Upper lobe of right lung (tissue), 1 donor: ENCODE measurements around the gene SMAP2. TPM values are rescaled to one million over a fixed set of nuclear protein-coding genes. Genes with fewer than 3 reads are reported as not detected.

ENCODE experiments used
- ATAC-seq: fragments of 200-7000 bp; cut with Tn5 transposase; one replicate; pipeline ENCODE4 v1.9.1; 2020; ENCODE audit warnings: mild to moderate bottlenecking, moderate library complexity
- DNase-seq: peaks from one replicate; pipeline ENCODE4 v3.0.0-alpha.2; 2020
- H3K27ac ChIP-seq: fragments of 200-600 bp; one replicate; pipeline ENCODE4 v1.8.0; 2022
- H3K27me3 ChIP-seq: fragments of 200-600 bp; one replicate; pipeline ENCODE4 v1.8.0; 2022; ENCODE audit warnings: mild to moderate bottlenecking
- H3K36me3 ChIP-seq: fragments of 200-600 bp; one replicate; pipeline ENCODE4 v1.8.0; 2022
- H3K4me1 ChIP-seq: fragments of 200-600 bp; one replicate; pipeline ENCODE4 v1.8.0; 2022
- H3K4me3 ChIP-seq: fragments of 200-600 bp; one replicate; pipeline ENCODE4 v1.8.0; 2022; ENCODE audit warnings: mild to moderate bottlenecking
- H3K9me3 ChIP-seq: fragments of 200-600 bp; one replicate; pipeline ENCODE4 v1.8.0; 2022
- CTCF ChIP-seq: fragments of 200-600 bp; IDR thresholded peaks from one replicate; pipeline ENCODE4 v1.8.0; 2022; ENCODE audit warnings: antibody characterized with exemption
- intact Hi-C: fragments of 100-400 bp; cut with DNase I; formaldehyde crosslinking; loops from one replicate; pipeline ENCODE4 v1.11.0; 2022
- total RNA-seq: library from RNA; stranded (reverse); fragmentation: NEBNext Ultra II Directional; extraction: Animal tissue kit (Norgen Biotek cat#: 25700); gene quantifications from one replicate; pipeline ENCODE4 v1.2.1, GENCODE V29; 2021
- donor health status: DM: no; HTN: yes; CAD: no; lungs with severe emphysema.

The SMAP2 gene
- total RNA-seq, 1 donor from 2014 or later, result 55.3 TPM

GRCh38 chr1:40411294-40411693, 37.8 kb downstream of the SMAP2 start:
- H3K4me3 ChIP-seq, result no peak overlapping the region
- H3K27ac ChIP-seq, result no peak overlapping the region
- no peak for TF ChIP-seq CTCF
- intact Hi-C loops, result no loop called here
- no peaks in the 10 kb centered on the region for H3K4me1 ChIP-seq
- H3K27me3 ChIP-seq, result no peaks in the 10 kb centered on the region
- H3K9me3 ChIP-seq, result no peaks in the 10 kb centered on the region
- DNase-seq (no peak), ATAC-seq (no peak)
- H3K36me3 ChIP-seq, result peaks cover 68% of the 10 kb centered on the region

GRCh38 chr1:40411843-40412242, 38.3 kb downstream of the SMAP2 start:
- no peaks in the 10 kb centered on the region for H3K9me3 ChIP-seq

GRCh38 chr1:40413527-40414252, 40.2 kb downstream of the SMAP2 start:
- intact Hi-C loops, result no loop called here

More at GRCh38 chr1:40411843-40412242, 38.3 kb downstream of the SMAP2 start:
- no peaks in the 10 kb centered on the region for H3K4me1 ChIP-seq
- no peak overlapping the region for H3K4me3 ChIP-seq
- H3K36me3 ChIP-seq, result peaks cover 73% of the 10 kb centered on the region
- no peak for TF ChIP-seq CTCF
- no peak for DNase-seq
- intact Hi-C loops, result no loop called here
- H3K27me3 ChIP-seq, result no peaks in the 10 kb centered on the region
- ATAC-seq, result no peak
- no peak overlapping the region for H3K27ac ChIP-seq

GRCh38 chr1:40414331-40414730, 40.8 kb downstream of the SMAP2 start:
- ATAC-seq (no peak), DNase-seq (no peak)
- H3K9me3 ChIP-seq, result no peaks in the 10 kb centered on the region
- H3K4me1 ChIP-seq, result no peaks in the 10 kb centered on the region
- H3K4me3 ChIP-seq, result no peak overlapping the region
- H3K27me3 ChIP-seq, result no peaks in the 10 kb centered on the region
- no peak for TF ChIP-seq CTCF
- intact Hi-C loops, result no loop called here
- H3K36me3 ChIP-seq, result peaks cover 83% of the 10 kb centered on the region
- H3K27ac ChIP-seq, result no peak overlapping the region

More at GRCh38 chr1:40413527-40414252, 40.2 kb downstream of the SMAP2 start:
- Histone ChIP-seq H3K36me3 (peaks cover 83% of the 10 kb centered on the region), H3K4me3 (no peak overlapping the region), H3K27ac (no peak overlapping the region), H3K9me3 (no peaks in the 10 kb centered on the region), H3K27me3 (no peaks in the 10 kb centered on the region), H3K4me1 (no peaks in the 10 kb centered on the region)
- no peak for ATAC-seq
- no peak for TF ChIP-seq CTCF
- no peak for DNase-seq

GRCh38 chr1:40416709-40417108, 43.2 kb downstream of the SMAP2 start:
- Histone ChIP-seq H3K36me3 (peaks cover 78% of the 10 kb centered on the region), H3K9me3 (no peaks in the 10 kb centered on the region), H3K4me3 (no peak overlapping the region), H3K4me1 (peaks cover 2% of the 10 kb centered on the region), H3K27ac (no peak overlapping the region), H3K27me3 (no peaks in the 10 kb centered on the region)
- TF ChIP-seq CTCF, result no peak
- intact Hi-C loops, result no loop called here
- no peak for DNase-seq
- no peak for ATAC-seq
